Right lobe of liver (tissue), 6 donors: Measurements from ENCODE around the gene DNASE1. TPM values are rescaled to one million over a fixed set of nuclear protein-coding genes. Genes with fewer than 3 reads are reported as not detected.

Experiments used
- ATAC-seq, 4 donors: fragments of 200-7000 bp; cut with Tn5 transposase; one replicate each; pipeline ENCODE4 v1.9.1; 2020; ENCODE audit warnings: mild to moderate bottlenecking in 4 of 4, moderate library complexity in 4 of 4
- DNase-seq, 3 donors: peaks; one replicate each; pipeline ENCODE4 v3.0.0-alpha.2; 2020
- H3K27ac ChIP-seq, 3 donors: fragments of 200-600 bp; one replicate each; pipeline ENCODE4 v1.8.0; 2022
- H3K27me3 ChIP-seq, 2 donors: fragments of 200-600 bp; one replicate each; pipeline ENCODE4 v1.8.0; 2022
- H3K36me3 ChIP-seq, 4 donors: fragments of 200-600 bp; sonication (generic) in 1 of 4; one replicate each; pipeline versions ENCODE4 v1.5.1 to v1.8.0; 2017 to 2022; ENCODE audit warnings: control low read depth in 1 of 4
- H3K4me1 ChIP-seq, 4 donors: fragments of 200-600 bp; sonication (generic) in 1 of 4; one replicate each; pipeline versions ENCODE4 v1.5.1 to v1.8.0; 2017 to 2022; ENCODE audit warnings: control low read depth in 1 of 4
- H3K4me3 ChIP-seq, 3 donors: fragments of 200-600 bp; one replicate each; pipeline ENCODE4 v1.8.0; 2022
- H3K9me3 ChIP-seq, 4 donors: fragments of 200-600 bp; sonication (generic) in 1 of 4; one replicate each; pipeline versions ENCODE4 v1.5.1 to v1.8.0; 2017 to 2022; ENCODE audit warnings: control low read depth in 1 of 4
- CTCF ChIP-seq, 4 donors: fragments of 200-600 bp in 3 of 4; fragments of 450-650 bp in 1 of 4; IDR thresholded peaks; one replicate each; pipeline versions ENCODE4 v1.5.1 to v1.8.0; 2016 to 2022; ENCODE audit warnings: antibody characterized with exemption in 4 of 4, mild to moderate bottlenecking in 2 of 4
- POLR2A ChIP-seq: fragments of 450-650 bp; IDR thresholded peaks from one replicate; pipeline ENCODE4 v1.6.1; 2017; ENCODE audit warnings: antibody characterized with exemption, mild to moderate bottlenecking
- WGBS: methylation state at CpG from one replicate; pipeline ENCODE4 v1.1.6; 2018; ENCODE audit warnings: low coverage, low lambda C conversion rate; ENCODE audit not compliant: insufficient coverage; ENCODE audit errors: missing lambda C conversion rate; 5-methylcytosine and 5-hydroxymethylcytosine counted together
- intact Hi-C, 2 donors: fragments of 100-400 bp; cut with DNase I; formaldehyde crosslinking; loops; one replicate each; pipeline versions ENCODE4 v1.11.2 to v1.14.1; 2022
- long read RNA-seq: library from polyadenylated mRNA; unstranded; transcript quantifications from one replicate; pipeline ENCODE4 v2.0.0, GENCODE V29; 2019
- total RNA-seq, 6 experiments: library from RNA; depleted of rRNA in 2 of 6; stranded (reverse); fragments of >200 nt in 2 of 6; fragmentation: NEBNext Ultra II Directional in 3 of 6; extraction: Animal tissue kit (Norgen Biotek cat#: 25700) in 3 of 6; gene quantifications; one replicate each; pipeline versions ENCODE4 v1.1.0 to v1.2.4, GENCODE V29; 2016 to 2023
- donor health status: DM: no; HTN: yes; CAD: no.
- donor health status: DM: no; HTN: no; CAD: no.
- donor health status: DM: no; HTN: no; CAD: no.
- donor health status: DM: no; HTN: yes; CAD: no.
- donor health status: DM: no; HTN: yes; CAD: no.

Gene DNASE1
- 1 to 10 TPM; 1.4 to 6.2 (median 3.1) TPM for total RNA-seq
- long read RNA-seq, partial matches to known transcripts, result 0 of 2 reads
- long read RNA-seq, other reads (novel, unspliced or antisense), result 2 of 2 reads

- no peaks in the 10 kb centered on the region for H3K9me3 ChIP-seq
- H3K27me3 ChIP-seq, result no peaks in the 10 kb centered on the region
- no peak within 1 kb of the TSS for H3K4me3 ChIP-seq
- DNase-seq (peak; percentile 55 to 66 (median 66)), ATAC-seq (peak; percentile 63 to 80 (median 69))
- TF ChIP-seq CTCF (IDR thresholded peaks at IDR 0.05) (peak; percentile 54 to 75 (median 66)), POLR2A (no peak)
- H3K4me1 ChIP-seq, result no peaks in the 10 kb centered on the region
- H3K27ac ChIP-seq, result no peak within 1 kb of the TSS
- WGBS, result 83% methylated on average over 7 of the region's 14 CpGs
- peaks cover 0 to 41% (median 16%) of the 10 kb centered on the region in 4 donors for H3K36me3 ChIP-seq
- intact Hi-C loops, result no loop called here
These were observed at the start of gene DNASE1 for GRCh38 chr16:3654249-3654991. Gene DNASE1, plus strand, starts transcription at chr16:3654691. Its CDS starts 683 bp downstream, at chr16:3655374.

GRCh38 chr16:3606441-3606840 is 48.0 kb upstream of the DNASE1 start:
- 88% methylated on average over 10 of the region's 11 CpGs for WGBS
- intact Hi-C loops, result no loop called here
- Histone ChIP-seq H3K27ac (no peak overlapping the region), H3K9me3 (no peaks in the 10 kb centered on the region), H3K4me1 (peaks cover 0 to 31% (median 5%) of the 10 kb centered on the region in 4 donors), H3K27me3 (no peaks in the 10 kb centered on the region), H3K36me3 (no peaks in the 10 kb centered on the region), H3K4me3 (no peak overlapping the region)
- DNase-seq (no peak), ATAC-seq (no peak)
- TF ChIP-seq POLR2A (no peak), CTCF (IDR thresholded peaks at IDR 0.05) (no peak)

- intact Hi-C loops, result no loop called here
- Histone ChIP-seq H3K9me3 (no peaks in the 10 kb centered on the region), H3K27ac (no peak overlapping the region), H3K4me3 (no peak overlapping the region), H3K36me3 (no peaks in the 10 kb centered on the region), H3K27me3 (no peaks in the 10 kb centered on the region), H3K4me1 (peaks cover 0 to 32% (median 5%) of the 10 kb centered on the region in 4 donors)
- no peak for TF ChIP-seq CTCF (IDR thresholded peaks at IDR 0.05)
- no peak for TF ChIP-seq POLR2A
- WGBS, result 88% methylated on average over 7 of the region's 7 CpGs
- no peak for DNase-seq
- ATAC-seq, result no peak
These were observed 47.3 kb upstream of the DNASE1 start for GRCh38 chr16:3607161-3607560.

GRCh38 chr16:3607634-3608033 is 46.9 kb upstream of the DNASE1 start:
- Histone ChIP-seq H3K4me3 (no peak overlapping the region), H3K36me3 (no peaks in the 10 kb centered on the region), H3K27me3 (no peaks in the 10 kb centered on the region), H3K9me3 (no peaks in the 10 kb centered on the region), H3K4me1 (peaks cover 0 to 37% (median 5%) of the 10 kb centered on the region in 4 donors), H3K27ac (no peak overlapping the region)
- 90% methylated on average over 2 of the region's 2 CpGs for WGBS
- no peak for TF ChIP-seq POLR2A
- no peak for TF ChIP-seq CTCF (IDR thresholded peaks at IDR 0.05)
- ATAC-seq, result no peak
- intact Hi-C loops, result no loop called here
- DNase-seq, result no peak
